Progenitor cell of endocrine pancreas (in vitro differentiated cells): Measurements from ENCODE around the gene OR4L1. TPM values are rescaled to one million over a fixed set of nuclear protein-coding genes. Genes with fewer than 3 reads are reported as not detected.
"Not testable (repeated sequence)": the region's sequence is repeated elsewhere in the genome, so short reads cannot be mapped to it uniquely, and the experiment has no call there.

Source experiments
- DNase-seq: peaks from one replicate; pipeline ENCODE4 v3.0.0; 2021; ENCODE audit warnings: low spot score; ENCODE audit not compliant: unreplicated experiment
- H3K27ac Mint-ChIP-seq: 2 replicates; pipeline ENCODE4 v1.8.0; 2021; ENCODE audit warnings: mild to moderate bottlenecking, moderate library complexity, mixed read lengths
- H3K27me3 Mint-ChIP-seq: 2 replicates; pipeline ENCODE4 v1.8.0; 2021; ENCODE audit warnings: mixed read lengths
- H3K36me3 Mint-ChIP-seq: 2 replicates; pipeline ENCODE4 v1.8.0; 2022; ENCODE audit warnings: mixed read lengths; ENCODE audit not compliant: insufficient read depth
- H3K4me1 Mint-ChIP-seq: 2 replicates; pipeline ENCODE4 v1.8.0; 2021; ENCODE audit warnings: low read depth, mixed read lengths
- H3K4me3 Mint-ChIP-seq: 2 replicates; pipeline ENCODE4 v1.8.0; 2021; ENCODE audit warnings: low read depth, mild to moderate bottlenecking, moderate library complexity, mixed read lengths
- H3K9me3 Mint-ChIP-seq: 2 replicates; pipeline ENCODE4 v1.8.0; 2021; ENCODE audit warnings: low read depth, mixed read lengths
- total RNA-seq: library from RNA; stranded (reverse); gene quantifications from 2 replicates; pipeline ENCODE4 v1.2.1, GENCODE V29; 2021
- TF ChIP-seq, protein P1 (sequence below): fragments of 200-600 bp; sonication (generic); IDR thresholded peaks from one replicate; pipeline ENCODE4 v1.5.0; 2021; ENCODE audit warnings: antibody characterized with exemption, mild to moderate bottlenecking; ENCODE audit not compliant: unreplicated experiment

Gene OR4L1
- total RNA-seq, 1 donor from 2014 or later = not detected

DNA sequence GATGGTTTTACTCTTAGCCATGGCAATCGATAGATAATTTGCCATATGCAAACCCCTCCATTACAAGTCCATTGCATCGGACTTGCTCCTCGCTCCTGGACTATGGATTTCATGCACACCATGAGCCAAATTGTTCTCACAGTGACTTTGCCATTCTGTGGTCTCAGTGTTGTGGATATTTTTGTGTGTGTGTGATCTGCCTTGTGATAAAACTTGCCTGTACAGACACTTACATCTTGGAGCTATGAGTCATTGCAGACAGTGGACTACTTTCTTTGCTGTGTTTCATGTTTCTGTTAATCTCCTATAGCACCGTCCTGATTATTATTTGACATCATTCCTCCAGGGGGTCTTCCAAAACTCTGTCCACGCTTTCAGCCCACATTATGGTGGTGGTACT is 15.6 kb upstream of the OR4L1 start:
- no peak for DNase-seq
- Mint-ChIP-seq H3K27ac (no peak overlapping the region), H3K9me3 (peaks cover 51% of the 10 kb centered on the region), H3K4me1 (no peaks in the 10 kb centered on the region), H3K27me3 (no peaks in the 10 kb centered on the region), H3K4me3 (no peak overlapping the region), H3K36me3 (no peaks in the 10 kb centered on the region)
- TF ChIP-seq, protein P1, sequence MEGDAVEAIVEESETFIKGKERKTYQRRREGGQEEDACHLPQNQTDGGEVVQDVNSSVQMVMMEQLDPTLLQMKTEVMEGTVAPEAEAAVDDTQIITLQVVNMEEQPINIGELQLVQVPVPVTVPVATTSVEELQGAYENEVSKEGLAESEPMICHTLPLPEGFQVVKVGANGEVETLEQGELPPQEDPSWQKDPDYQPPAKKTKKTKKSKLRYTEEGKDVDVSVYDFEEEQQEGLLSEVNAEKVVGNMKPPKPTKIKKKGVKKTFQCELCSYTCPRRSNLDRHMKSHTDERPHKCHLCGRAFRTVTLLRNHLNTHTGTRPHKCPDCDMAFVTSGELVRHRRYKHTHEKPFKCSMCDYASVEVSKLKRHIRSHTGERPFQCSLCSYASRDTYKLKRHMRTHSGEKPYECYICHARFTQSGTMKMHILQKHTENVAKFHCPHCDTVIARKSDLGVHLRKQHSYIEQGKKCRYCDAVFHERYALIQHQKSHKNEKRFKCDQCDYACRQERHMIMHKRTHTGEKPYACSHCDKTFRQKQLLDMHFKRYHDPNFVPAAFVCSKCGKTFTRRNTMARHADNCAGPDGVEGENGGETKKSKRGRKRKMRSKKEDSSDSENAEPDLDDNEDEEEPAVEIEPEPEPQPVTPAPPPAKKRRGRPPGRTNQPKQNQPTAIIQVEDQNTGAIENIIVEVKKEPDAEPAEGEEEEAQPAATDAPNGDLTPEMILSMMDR = no peak

- Mint-ChIP-seq H3K27ac (no peak overlapping the region), H3K27me3 (no peaks in the 10 kb centered on the region), H3K36me3 (no peaks in the 10 kb centered on the region), H3K4me3 (no peak overlapping the region), H3K9me3 (peaks cover 52% of the 10 kb centered on the region), H3K4me1 (no peaks in the 10 kb centered on the region)
- DNase-seq = no peak
- TF ChIP-seq, protein P1 = no peak
These were observed 11.6 kb upstream of the OR4L1 start for GRCh38 chr14:20048202-20048601.

DNA sequence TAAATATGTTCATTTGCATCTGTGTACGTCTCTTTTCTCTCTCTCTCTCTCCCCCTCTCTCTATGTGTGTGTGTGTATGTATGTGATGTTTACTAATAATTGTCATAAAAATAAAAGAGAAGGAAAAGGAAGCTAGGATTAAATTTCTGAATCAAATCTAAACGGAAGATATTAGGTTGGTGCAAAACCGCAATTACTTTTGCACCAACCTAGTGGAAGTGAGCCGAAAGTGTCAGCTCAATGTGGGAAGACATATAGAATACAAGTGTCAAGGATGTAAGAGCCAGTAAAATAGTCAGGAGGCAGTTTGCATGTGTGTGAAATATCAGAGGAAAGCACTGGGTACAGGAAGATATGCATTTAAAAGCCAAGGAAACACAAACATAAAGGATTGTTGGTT is 32.2 kb downstream of the OR4L1 start:
- no peak overlapping the region for H3K27ac Mint-ChIP-seq
- TF ChIP-seq, protein P1 = no peak
- DNase-seq = no peak
- H3K27me3 Mint-ChIP-seq = no peaks in the 10 kb centered on the region
- no peak overlapping the region for H3K4me3 Mint-ChIP-seq
- no peaks in the 10 kb centered on the region for H3K4me1 Mint-ChIP-seq
- peaks cover 33% of the 10 kb centered on the region for H3K9me3 Mint-ChIP-seq
- H3K36me3 Mint-ChIP-seq = peaks cover 1% of the 10 kb centered on the region

GRCh38 chr14:20093442-20093841 is 33.6 kb downstream of the OR4L1 start:
- H3K4me1 Mint-ChIP-seq = no peaks in the 10 kb centered on the region
- TF ChIP-seq, protein P1 = no peak
- DNase-seq = no peak
- no peak overlapping the region for H3K27ac Mint-ChIP-seq
- H3K9me3 Mint-ChIP-seq = peaks cover 34% of the 10 kb centered on the region
- no peak overlapping the region for H3K4me3 Mint-ChIP-seq
- H3K36me3 Mint-ChIP-seq = peaks cover 1% of the 10 kb centered on the region
- H3K27me3 Mint-ChIP-seq = no peaks in the 10 kb centered on the region

DNA sequence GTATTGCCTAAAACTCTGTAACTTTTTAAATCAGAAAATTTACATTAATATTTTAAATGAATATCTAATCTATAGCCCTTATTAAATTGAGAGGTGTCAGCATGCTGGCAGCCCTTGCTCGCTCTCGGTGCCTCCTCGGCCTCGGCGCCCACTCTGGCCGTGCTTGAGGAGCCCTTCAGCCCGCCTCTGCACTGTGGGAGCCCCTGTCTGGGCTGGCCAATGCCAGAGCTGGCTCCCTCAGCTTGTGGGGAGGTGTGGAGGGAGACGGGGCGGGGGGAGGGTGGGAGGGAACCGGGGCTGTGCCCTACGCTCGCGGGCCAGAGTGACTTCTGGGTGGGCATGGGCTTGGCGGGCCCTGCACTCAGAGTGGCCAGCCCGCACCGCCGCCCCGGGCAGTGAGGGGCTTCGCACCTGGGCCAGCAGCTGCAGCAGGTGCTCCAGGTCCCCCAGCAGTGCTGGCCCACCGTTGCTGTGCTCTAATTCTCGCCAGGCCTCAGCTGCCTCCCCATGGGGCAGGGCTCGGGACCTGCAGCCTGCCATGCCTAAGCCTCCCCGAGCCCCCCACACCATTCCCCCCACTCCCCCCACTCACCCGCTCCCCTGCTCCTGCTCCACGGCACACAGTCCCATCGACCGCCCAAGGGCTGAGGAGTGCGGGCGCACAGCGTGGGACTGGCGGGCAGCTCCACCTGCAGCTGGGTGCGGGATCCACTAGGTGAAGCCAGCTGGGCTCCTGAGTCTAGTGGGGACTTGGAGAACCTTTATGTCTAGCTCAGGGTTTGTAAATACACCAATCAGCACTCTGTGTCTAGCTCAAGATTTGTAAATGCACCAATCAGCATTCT is 39.3 kb downstream of the OR4L1 start:
- not testable (repeated sequence) for DNase-seq, H3K4me3 Mint-ChIP-seq, H3K27me3 Mint-ChIP-seq, H3K4me1 Mint-ChIP-seq, H3K27ac Mint-ChIP-seq, H3K36me3 Mint-ChIP-seq
- peaks cover 40% of the 10 kb centered on the region for H3K9me3 Mint-ChIP-seq

GRCh38 chr14:20110438-20110837 is 50.6 kb downstream of the OR4L1 start, which contains the start of gene OR4K17:
TSS of gene OR4K17 (plus strand) at chr14:20110739. CDS start at chr14:20117500, 6,761 bp downstream.
- H3K27me3 Mint-ChIP-seq = no peaks in the 10 kb centered on the region
- H3K9me3 Mint-ChIP-seq = peaks cover 37% of the 10 kb centered on the region
- H3K4me3 Mint-ChIP-seq = no peak within 1 kb of the TSS
- no peaks in the 10 kb centered on the region for H3K4me1 Mint-ChIP-seq
- TF ChIP-seq, protein P1 = no peak
- no peak within 1 kb of the TSS for H3K27ac Mint-ChIP-seq
- no peak for DNase-seq
- peaks cover 2% of the 10 kb centered on the region for H3K36me3 Mint-ChIP-seq
